Jurkat, Clone E6-1 (cell line): ENCODE results near the gene SLC35G6.
"Not testable (repeated sequence)": the region's sequence is repeated elsewhere in the genome, so short reads cannot be mapped to it uniquely, and the experiment has no call there.

Experiments used
- DNase-seq: peaks from one replicate; pipeline ENCODE4 v3.0.0-alpha.2; 2011; ENCODE audit warnings: low read depth, low spot score
- H3K4me3 ChIP-seq: 2 replicates; pipeline ENCODE4 v1.5.1; 2011; ENCODE audit warnings: mild to moderate bottlenecking, low read length, control low read depth, moderate library complexity

SLC35G6 gene

DNA sequence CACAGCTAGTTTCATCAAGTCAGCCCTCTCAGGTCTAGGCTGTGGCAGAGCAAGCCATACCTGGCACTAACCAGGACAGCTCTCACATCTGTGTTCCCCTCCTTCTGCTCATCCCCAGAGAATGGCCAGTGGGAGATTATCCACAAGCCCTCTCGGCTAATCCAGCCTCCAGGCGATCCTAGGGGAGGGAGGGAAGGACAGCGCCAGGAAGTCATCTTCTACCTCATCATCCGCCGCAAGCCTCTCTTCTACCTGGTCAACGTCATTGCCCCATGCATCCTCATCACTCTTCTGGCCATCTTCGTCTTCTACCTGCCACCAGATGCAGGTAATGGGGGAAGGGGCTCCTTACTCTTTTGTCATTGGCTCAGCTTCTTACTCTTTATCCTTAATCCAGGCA, 32.8 kb upstream of the SLC35G6 start:
- no peak overlapping the region for H3K4me3 ChIP-seq
- DNase-seq: no peak

GRCh38 chr17:7459961-7460545, 21.2 kb upstream of the SLC35G6 start:
- H3K4me3 ChIP-seq: no peak overlapping the region
- no peak for DNase-seq

DNA sequence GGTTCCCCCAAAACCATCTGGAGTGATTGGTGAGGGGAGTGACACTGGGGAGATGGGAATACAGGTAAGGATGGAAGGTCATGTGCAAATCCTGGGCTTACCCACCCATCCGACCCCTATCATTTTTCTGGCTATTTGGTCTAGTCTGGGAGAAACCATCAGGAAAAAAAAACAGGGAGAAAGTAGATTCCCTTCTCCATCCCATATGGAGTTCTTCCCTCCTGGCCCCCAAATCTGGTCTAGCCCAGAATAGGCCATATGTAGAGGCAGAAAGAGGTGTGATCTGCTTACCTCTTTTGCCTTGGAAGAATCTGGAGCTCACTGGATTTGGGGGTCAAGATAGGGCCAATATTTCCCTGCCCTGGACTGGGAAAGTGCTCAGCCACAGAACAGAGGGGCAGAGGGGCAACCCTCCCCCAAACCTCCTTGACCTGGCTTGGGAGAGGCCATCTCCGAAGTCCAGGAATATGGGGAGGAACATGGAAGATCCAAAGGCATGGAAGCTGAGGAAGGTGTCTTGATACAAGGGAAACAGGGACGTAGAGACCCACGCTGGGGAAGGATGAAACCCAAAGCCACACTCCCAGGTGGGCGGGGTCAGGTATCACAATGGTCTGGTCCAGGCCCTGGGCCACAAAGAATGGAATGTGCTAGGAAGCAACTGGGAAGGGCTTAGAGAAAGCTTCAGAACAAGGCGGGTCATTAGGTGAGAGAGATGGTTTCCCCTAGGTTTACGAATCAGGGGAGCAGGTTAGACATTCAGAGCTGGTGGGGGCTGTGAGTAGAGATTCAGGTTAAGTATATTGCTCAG, 20.2 kb upstream of the SLC35G6 start:
- DNase-seq: no peak

DNA sequence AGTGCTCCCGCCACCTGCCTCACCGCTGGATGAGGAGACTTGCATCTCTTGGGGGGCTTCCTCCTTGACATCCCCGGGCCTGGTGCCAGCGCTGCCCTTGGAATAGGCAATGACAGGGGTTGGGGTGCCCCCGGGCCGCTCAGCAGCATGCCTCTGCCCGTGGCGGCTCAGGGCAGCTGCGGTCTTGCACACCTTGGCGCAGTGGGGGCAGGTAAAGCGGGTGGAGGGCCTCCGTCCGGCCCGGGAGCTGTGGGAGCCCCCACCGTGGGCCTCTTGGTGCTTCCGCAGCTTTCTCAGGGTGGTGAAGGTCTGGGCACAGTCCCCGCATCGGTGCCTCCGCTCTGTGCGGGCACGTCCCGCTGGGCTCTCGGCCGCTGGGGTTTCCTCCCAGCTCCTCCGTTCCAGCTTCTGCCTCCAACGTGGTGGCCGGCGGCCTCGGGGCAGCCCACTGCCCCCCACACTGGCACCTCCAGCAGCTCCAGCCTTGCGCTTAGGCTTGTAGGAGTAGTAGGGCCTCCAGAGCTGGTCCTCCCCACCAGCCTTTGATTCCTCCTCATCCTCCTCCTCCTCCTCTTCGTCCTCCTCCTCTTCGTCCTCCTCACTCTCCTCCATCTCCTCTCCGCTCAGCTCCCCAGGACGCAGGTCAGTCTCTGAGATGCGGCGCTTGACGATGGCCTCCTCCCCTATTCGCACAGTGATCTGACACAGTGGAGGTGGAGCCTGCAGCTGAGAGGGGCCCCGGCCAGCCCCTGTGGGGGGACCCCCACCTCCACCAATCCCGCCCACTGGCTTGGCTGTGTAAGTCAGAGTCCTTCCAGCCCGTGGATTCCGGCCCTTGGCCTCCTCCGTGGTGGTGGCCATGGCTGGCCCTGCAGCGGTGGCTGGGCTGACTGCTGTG, 18.5 kb upstream of the SLC35G6 start:
- H3K4me3 ChIP-seq: no peak overlapping the region
- DNase-seq: no peak

More for the DNA sequence above, 20.2 kb upstream of the SLC35G6 start:
- no peak overlapping the region for H3K4me3 ChIP-seq

DNA sequence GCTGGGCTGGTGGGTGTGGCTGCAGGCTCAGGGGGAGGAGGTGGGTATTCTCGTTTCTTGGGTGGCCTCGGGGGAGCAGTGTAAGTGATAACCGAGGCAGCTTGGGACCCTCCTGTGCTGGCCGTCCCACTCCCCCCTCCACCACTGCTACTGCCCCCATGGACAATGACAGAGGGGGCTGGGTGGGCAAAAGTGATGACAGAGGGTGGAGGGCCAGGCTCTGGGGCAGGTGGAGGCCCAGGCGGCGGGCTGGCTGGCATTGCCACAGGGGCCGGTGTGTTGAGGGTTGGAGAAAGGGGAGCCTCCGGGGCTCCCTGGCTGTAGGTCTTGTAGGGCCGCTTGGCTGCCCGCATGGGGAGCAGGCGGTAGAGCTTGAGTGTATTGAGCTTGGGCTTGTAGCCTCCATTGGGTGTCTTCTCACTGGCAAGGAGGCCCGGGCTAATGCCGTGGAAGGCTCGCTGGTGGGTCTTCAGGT, 17.8 kb upstream of the SLC35G6 start:
- DNase-seq: no peak
- H3K4me3 ChIP-seq: no peak overlapping the region

- no peak for DNase-seq
- no peak overlapping the region for H3K4me3 ChIP-seq
Measured at GRCh38 chr17:7464081-7464480, 17.2 kb upstream of the SLC35G6 start.

GRCh38 chr17:7465597-7466275, 15.5 kb upstream of the SLC35G6 start:
- H3K4me3 ChIP-seq: no peak overlapping the region
- no peak for DNase-seq

DNA sequence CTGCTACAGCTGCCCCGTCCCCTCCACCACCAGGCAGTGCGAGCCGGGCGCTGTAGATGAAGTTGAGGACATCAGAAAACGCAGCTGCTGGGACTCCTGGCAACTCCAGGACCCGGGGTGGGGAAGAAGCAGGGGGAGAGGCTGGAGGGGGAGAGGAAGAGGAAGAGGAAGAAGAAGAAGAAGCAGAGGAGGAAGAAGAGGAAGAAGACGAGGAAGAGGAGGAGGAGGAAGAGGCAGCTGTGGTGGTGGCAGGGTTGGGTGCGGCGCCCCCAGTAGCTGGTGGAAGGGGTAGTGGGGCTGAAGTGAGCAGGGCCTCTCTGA, 15.0 kb upstream of the SLC35G6 start:
- no peak for DNase-seq
- H3K4me3 ChIP-seq: no peak overlapping the region

- no peak overlapping the region for H3K4me3 ChIP-seq
Measured at GRCh38 chr17:7466639-7467341, 14.5 kb upstream of the SLC35G6 start.

DNA sequence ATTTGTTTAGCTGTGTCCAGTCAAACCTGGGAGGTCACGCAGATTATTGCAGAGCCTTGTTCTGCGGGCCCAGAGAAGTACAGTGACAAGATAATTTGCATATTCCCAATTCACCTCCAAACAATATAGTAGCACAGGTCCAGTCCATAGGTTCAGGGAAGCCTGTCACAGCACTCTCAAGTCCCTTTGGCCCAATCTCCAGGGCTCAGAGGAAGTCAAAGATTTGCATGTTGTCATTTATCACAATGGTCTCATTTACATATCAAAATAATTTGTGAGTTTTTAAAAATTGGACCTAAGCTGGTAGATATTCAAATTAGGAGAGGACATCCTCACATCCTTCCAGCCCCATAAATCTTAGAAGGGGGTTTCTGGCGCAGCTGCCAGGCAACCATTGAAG, 13.7 kb upstream of the SLC35G6 start:
- DNase-seq: no peak
- no peak overlapping the region for H3K4me3 ChIP-seq

More at GRCh38 chr17:7466639-7467341, 14.5 kb upstream of the SLC35G6 start:
- no peak for DNase-seq

- DNase-seq: no peak
- no peak overlapping the region for H3K4me3 ChIP-seq
Measured at GRCh38 chr17:7468290-7468689, 13.0 kb upstream of the SLC35G6 start.

GRCh38 chr17:7468804-7469389, 12.3 kb upstream of the SLC35G6 start:
- H3K4me3 ChIP-seq: no peak overlapping the region
- DNase-seq: no peak

- DNase-seq, H3K4me3 ChIP-seq: not testable (repeated sequence)
Measured at GRCh38 chr17:7469843-7470242, 11.4 kb upstream of the SLC35G6 start.

GRCh38 chr17:7470457-7470973, 10.7 kb upstream of the SLC35G6 start:
- H3K4me3 ChIP-seq, DNase-seq: not testable (repeated sequence)

DNA sequence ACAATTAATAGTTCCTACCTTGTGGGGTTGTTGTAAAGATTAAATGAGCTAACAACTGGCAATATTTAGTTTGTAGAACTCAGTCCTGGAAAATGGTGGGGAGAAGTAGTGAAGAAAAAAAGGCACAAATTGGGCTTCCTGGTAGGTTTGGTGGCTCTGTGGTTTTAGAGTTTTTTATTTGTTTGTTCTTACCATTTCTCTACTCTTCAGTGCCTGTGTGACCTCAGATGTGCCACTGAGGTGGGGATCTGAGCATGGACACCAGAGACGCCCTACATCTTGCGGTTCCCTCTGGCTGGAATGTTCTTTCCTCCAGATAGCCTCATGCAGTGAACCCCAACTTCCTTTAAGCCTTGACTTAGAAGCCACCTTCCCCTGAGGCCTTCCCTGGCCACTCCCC, 9.5 kb upstream of the SLC35G6 start:
- no peak overlapping the region for H3K4me3 ChIP-seq
- DNase-seq: no peak

GRCh38 chr17:7474767-7475166, 6.5 kb upstream of the SLC35G6 start:
- not testable (repeated sequence) for DNase-seq, H3K4me3 ChIP-seq

GRCh38 chr17:7475764-7476422, 5.4 kb upstream of the SLC35G6 start:
- DNase-seq: no peak
- no peak overlapping the region for H3K4me3 ChIP-seq

DNA sequence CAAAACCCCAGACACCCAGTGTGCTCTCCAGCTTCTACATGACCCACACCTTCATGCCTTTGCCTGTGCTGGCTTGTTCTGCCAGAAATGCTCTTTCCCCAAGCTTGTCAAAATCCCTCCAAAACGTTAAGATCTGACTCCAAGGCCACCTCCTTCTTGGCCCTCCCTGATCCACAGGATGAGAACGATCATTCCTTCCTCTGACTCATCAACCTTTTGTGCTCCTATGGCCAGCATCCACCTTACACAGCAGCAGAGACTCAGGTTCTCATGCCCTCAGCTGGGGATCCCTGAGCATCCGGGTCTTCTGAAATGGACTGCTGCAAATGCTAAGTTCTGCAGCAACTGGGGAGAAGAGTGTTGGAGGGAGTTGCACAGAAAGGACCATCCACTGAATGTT, 4.8 kb upstream of the SLC35G6 start:
- no peak overlapping the region for H3K4me3 ChIP-seq
- DNase-seq: no peak
